ENCODE data around the gene GFI1. TPM values are rescaled to one million over a fixed set of nuclear protein-coding genes. Genes with fewer than 3 reads are reported as not detected.
A peak's percentile ranks its signal among the peaks of the same experiment; 100 is the strongest.

GFI1 gene
- total RNA-seq, 1 donor from 2014 or later: not detected

GRCh38 chr1:92494485-92495141, 7.9 kb upstream of the GFI1 start:
- no peak for DNase-seq (ENCODE audit: low spot score in 2 of 2)
- H3K27me3 ChIP-seq: no peaks in the 10 kb centered on the region
- H3K36me3 ChIP-seq: no peaks in the 10 kb centered on the region
- intact Hi-C loops (cut with DNase I): no loop called here
- no peaks in the 10 kb centered on the region for H3K9me3 ChIP-seq
- TF ChIP-seq CTCF (IDR thresholded peaks at IDR 0.05): no peak
- H3K4me3 ChIP-seq: no peak overlapping the region
- H3K4me1 ChIP-seq: no peaks in the 10 kb centered on the region
- no peak overlapping the region for H3K27ac ChIP-seq

GRCh38 chr1:92493139-92493538, 6.4 kb upstream of the GFI1 start:
- H3K36me3 ChIP-seq: no peaks in the 10 kb centered on the region
- intact Hi-C loops (cut with DNase I): no loop called here
- no peaks in the 10 kb centered on the region for H3K4me1 ChIP-seq
- no peak overlapping the region for H3K27ac ChIP-seq
- H3K9me3 ChIP-seq: no peaks in the 10 kb centered on the region
- no peak for DNase-seq (ENCODE audit: low spot score in 2 of 2)
- no peaks in the 10 kb centered on the region for H3K27me3 ChIP-seq
- H3K4me3 ChIP-seq: no peak overlapping the region
- no peak for TF ChIP-seq CTCF (IDR thresholded peaks at IDR 0.05)

GRCh38 chr1:92488832-92489231, 2.1 kb upstream of the GFI1 start:
- no peak for TF ChIP-seq CTCF (IDR thresholded peaks at IDR 0.05)
- no peak overlapping the region for H3K4me3 ChIP-seq
- H3K27ac ChIP-seq: no peak overlapping the region
- no peaks in the 10 kb centered on the region for H3K9me3 ChIP-seq
- no peaks in the 10 kb centered on the region for H3K36me3 ChIP-seq
- no peak for DNase-seq (ENCODE audit: low spot score in 2 of 2)
- H3K4me1 ChIP-seq: peaks cover 0 to 26% of the 10 kb centered on the region in 2 donors
- peaks cover 17% of the 10 kb centered on the region for H3K27me3 ChIP-seq
- intact Hi-C loops (cut with DNase I): no loop called here

GRCh38 chr1:92488416-92488815, 1.7 kb upstream of the GFI1 start:
- intact Hi-C loops (cut with DNase I): no loop called here
- TF ChIP-seq CTCF (IDR thresholded peaks at IDR 0.05): no peak

GRCh38 chr1:92487078-92487605, 417 bp upstream of the GFI1 start:
- H3K9me3 ChIP-seq: no peaks in the 10 kb centered on the region
- intact Hi-C loops (cut with DNase I): no loop called here
- H3K36me3 ChIP-seq: no peaks in the 10 kb centered on the region
- no peak for DNase-seq (ENCODE audit: low spot score in 2 of 2)
- peaks cover 29% of the 10 kb centered on the region for H3K27me3 ChIP-seq
- no peak for TF ChIP-seq CTCF (IDR thresholded peaks at IDR 0.05)
- peaks cover 13 to 40% of the 10 kb centered on the region in 2 donors for H3K4me1 ChIP-seq
- no peak overlapping the region for H3K27ac ChIP-seq
- peak overlapping the region; percentile 56 to 60 for H3K4me3 ChIP-seq

More at GRCh38 chr1:92488416-92488815, 1.7 kb upstream of the GFI1 start:
- no peak overlapping the region for H3K4me3 ChIP-seq
- H3K27ac ChIP-seq: no peak overlapping the region
- no peak for DNase-seq (ENCODE audit: low spot score in 2 of 2)
- no peaks in the 10 kb centered on the region for H3K36me3 ChIP-seq
- peaks cover 17% of the 10 kb centered on the region for H3K27me3 ChIP-seq
- no peaks in the 10 kb centered on the region for H3K9me3 ChIP-seq
- peaks cover 4 to 30% of the 10 kb centered on the region in 2 donors for H3K4me1 ChIP-seq
